ENCODE results near the gene WWOX.

The WWOX gene

GRCh38 chr16:78650339-78651074 lies 551.1 kb downstream of the WWOX start:
- no peak for TF ChIP-seq CTCF (IDR thresholded peaks at IDR 0.05; ENCODE audit: low read depth, low read length)
- DNase-seq (ENCODE audit: low read depth in 2 of 2): no peak

GRCh38 chr16:78654929-78655328 lies 555.5 kb downstream of the WWOX start:
- H3K4me3 ChIP-seq (replicated peaks in 1 of 2; ENCODE audit: low read depth in 2 of 2, low read length in 2 of 2): no peak overlapping the region
- no peak for DNase-seq (ENCODE audit: low read depth in 2 of 2)
- TF ChIP-seq CTCF (IDR thresholded peaks at IDR 0.05; ENCODE audit: low read depth, low read length): no peak

More at GRCh38 chr16:78650339-78651074, 551.1 kb downstream of the WWOX start:
- no peak overlapping the region for H3K4me3 ChIP-seq (replicated peaks in 1 of 2; ENCODE audit: low read depth in 2 of 2, low read length in 2 of 2)

GRCh38 chr16:78655331-78656113 lies 556.1 kb downstream of the WWOX start:
- DNase-seq (ENCODE audit: low read depth in 2 of 2): no peak
- no peak for TF ChIP-seq CTCF (IDR thresholded peaks at IDR 0.05; ENCODE audit: low read depth, low read length)
- H3K4me3 ChIP-seq (replicated peaks in 1 of 2; ENCODE audit: low read depth in 2 of 2, low read length in 2 of 2): no peak overlapping the region

GRCh38 chr16:78656887-78657286 lies 557.4 kb downstream of the WWOX start:
- H3K4me3 ChIP-seq (replicated peaks in 1 of 2; ENCODE audit: low read depth in 2 of 2, low read length in 2 of 2): no peak overlapping the region
- TF ChIP-seq CTCF (IDR thresholded peaks at IDR 0.05; ENCODE audit: low read depth, low read length): no peak
- DNase-seq (ENCODE audit: low read depth in 2 of 2): no peak

GRCh38 chr16:78659216-78659615 lies 559.8 kb downstream of the WWOX start:
- no peak for TF ChIP-seq CTCF (IDR thresholded peaks at IDR 0.05; ENCODE audit: low read depth, low read length)

GRCh38 chr16:78659668-78660217 lies 560.3 kb downstream of the WWOX start:
- no peak overlapping the region for H3K4me3 ChIP-seq (replicated peaks in 1 of 2; ENCODE audit: low read depth in 2 of 2, low read length in 2 of 2)
- DNase-seq (ENCODE audit: low read depth in 2 of 2): no peak
- TF ChIP-seq CTCF (IDR thresholded peaks at IDR 0.05; ENCODE audit: low read depth, low read length): no peak

More at GRCh38 chr16:78659216-78659615, 559.8 kb downstream of the WWOX start:
- H3K4me3 ChIP-seq (replicated peaks in 1 of 2; ENCODE audit: low read depth in 2 of 2, low read length in 2 of 2): no peak overlapping the region
- no peak for DNase-seq (ENCODE audit: low read depth in 2 of 2)
